HG03520 (cell line): ENCODE results near the gene NSD1.
"Not testable (repeated sequence)": the region's sequence is repeated elsewhere in the genome, so short reads cannot be mapped to it uniquely, and the experiment has no call there.

Experiments
- ATAC-seq: cut with Tn5 transposase; IDR thresholded peaks from one replicate; pipeline ENCODE4 v1.9.1; 2021; ENCODE audit warnings: mild to moderate bottlenecking, moderate library complexity; ENCODE audit not compliant: unreplicated experiment

NSD1 gene

DNA sequence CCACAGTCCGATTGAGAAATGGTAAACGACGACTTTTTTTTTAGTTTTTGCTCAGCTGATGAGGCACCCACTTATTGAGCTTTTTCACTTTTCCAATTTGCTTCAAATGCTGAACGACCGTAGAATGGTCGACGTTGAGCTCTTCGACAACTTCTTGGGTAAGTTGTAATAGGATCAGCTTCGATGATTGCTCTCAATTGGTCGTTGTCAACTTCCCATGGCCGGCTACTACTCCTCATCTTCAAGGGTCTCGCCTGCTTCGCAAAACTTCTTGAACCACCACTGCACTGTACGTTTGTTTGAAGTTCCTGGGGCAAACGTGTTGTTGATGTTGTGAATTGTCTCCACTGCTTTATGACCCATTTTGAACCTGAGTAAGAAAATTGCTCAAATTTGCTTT lies 35.7 kb downstream of the NSD1 start:
- no peak for ATAC-seq

DNA sequence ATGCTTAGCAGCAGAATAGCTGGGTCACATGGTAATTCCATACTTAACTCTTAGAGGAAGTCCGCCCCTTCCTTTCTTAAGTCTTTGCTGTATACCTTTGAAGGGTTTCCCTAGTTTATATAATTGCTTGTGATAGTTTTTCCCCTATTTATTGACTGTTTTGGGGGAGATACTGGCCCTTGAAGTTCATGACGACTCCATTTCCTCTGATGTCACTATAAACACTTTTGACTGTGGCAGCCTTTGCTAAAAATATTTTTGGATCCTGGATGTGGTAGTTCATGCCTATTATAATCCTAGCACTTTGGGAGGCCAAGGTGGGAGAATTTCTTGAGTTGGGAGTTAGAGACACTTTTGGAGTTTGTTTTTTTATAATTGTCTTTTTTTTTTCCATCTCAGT lies 38.4 kb downstream of the NSD1 start:
- ATAC-seq = no peak

DNA sequence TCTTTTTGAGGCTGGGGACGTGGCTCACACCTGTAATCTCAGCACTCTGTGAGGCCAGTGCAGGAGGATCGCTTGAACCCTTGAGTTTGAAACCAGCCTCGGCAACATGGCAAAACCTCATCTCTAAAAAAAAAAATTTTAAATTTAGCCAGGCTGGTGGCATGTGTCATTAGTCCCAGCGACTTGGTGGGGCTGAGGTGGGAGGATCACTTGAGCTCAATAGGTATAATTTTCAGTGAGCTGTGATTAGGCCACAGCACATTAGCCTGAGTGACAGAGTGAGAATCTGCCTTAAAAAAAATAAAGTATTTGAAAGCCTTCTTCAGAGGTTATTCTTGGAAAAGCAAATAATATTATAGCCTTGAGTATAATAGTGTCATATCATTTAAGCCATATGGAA lies 41.8 kb downstream of the NSD1 start:
- no peak for ATAC-seq

DNA sequence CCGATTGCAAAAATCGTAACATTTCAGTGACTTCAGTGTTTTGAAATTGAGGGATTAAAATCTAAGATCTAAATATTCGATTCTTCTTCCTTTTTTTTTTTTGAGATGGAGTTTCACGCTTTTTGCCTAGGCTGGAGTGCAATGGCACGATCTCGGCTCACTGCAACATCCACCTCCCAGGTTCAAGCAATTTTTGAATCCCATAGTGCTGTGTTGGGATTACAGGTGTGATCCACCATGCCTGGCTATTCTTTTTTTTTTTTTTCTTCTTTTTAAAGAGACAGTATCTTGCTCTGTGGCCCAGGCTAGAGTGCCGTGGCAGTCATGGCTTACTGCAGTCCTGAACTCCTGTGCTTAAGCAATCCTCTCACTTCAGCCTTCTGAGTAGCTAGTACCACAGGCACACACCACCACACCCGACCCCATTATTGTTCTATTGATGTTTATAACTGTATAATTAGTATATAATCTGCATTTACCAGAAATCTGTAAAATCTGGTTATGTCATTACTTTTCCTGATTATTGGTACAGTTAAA lies 42.7 kb downstream of the NSD1 start:
- ATAC-seq = no peak

DNA sequence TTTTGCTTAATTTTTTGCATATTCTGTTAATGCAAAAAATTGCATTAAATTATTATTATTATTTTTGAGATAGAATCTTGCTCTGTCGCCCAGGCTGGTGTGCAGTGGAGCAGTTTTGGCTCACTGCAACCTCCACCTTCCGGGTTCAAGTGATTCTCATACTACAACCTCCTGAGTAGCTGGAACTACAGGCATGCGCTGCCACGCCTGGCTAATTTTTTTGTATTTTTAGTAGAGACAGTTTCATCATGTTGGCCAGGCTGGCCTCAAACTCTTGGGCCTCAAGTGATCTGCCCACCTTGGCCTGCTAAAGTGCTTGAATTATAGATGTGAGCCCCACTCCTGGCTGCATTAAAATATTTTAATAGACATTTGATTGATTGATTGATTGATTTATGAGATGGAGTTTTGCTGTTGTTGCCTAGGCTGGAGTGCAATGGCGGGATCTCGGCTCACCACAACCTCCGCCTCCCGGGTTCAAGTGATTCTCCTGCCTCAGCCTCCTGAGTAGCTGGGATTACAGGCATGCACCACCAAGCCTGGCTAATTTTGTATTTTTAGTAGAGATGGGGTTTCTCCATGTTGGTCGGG lies 44.4 kb downstream of the NSD1 start:
- not testable (repeated sequence) for ATAC-seq

DNA sequence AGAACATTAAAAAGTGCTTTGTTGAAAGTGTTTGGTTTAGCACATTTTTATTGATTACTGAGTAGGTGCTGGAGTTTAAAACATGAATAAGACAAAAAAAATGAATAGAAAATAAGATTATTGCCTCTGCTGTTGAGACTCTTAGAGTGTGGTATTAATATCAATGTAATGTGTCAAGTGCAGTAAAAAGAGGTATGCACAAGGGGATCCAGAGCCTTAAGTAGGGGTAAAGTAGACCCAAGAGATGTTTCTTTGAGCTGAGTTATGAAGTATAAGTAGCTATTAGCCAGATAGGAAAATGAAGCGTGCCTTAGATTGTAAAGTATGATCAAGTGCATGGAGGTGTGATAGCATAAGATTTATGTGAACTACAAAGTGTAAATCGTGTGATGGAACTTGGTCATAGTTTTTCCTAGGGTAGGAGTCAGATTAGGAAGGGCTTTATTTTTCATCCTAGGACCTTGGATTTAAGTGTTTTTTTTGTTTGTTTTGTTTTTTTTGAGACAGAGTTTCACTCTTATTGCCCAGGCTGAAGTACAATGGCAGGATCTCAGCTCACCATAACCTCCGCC lies 45.2 kb downstream of the NSD1 start:
- ATAC-seq = no peak

DNA sequence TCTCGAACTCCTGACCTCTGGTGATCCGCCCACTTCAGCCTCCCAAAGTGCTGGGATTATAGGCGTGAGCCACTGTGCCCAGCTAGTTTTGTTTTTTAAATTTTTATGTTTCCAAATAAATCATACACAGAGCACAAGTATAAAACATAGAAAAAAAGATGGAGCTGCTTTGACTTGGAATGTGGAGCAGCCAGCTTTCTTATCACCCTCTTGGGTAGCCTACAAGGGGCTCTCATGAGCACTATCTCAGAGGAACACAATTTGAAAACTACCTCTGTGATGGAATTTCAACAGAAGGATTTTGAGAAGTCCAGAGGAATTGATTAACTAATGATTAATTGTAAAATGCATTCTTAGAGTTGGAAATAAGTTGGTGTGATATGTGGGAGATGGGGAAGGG lies 45.9 kb downstream of the NSD1 start:
- ATAC-seq = no peak

DNA sequence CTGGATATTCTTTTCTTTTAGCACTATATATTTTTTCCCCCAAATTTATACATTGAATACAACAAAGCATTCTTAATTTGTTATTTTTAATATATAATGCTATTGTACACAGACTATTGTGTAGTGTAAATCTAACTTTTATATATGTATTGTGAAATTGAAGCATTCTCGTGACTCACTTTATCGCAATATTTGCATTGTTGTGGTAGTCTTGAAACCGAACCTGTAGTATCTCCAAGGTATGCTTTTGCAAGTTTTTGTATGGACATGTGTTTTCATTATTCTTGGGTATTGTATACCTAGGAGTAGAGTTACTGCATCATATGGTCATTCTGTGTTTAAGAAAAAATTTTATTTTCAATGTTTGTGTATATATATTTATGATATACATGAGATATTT lies 49.6 kb downstream of the NSD1 start:
- no peak for ATAC-seq

DNA sequence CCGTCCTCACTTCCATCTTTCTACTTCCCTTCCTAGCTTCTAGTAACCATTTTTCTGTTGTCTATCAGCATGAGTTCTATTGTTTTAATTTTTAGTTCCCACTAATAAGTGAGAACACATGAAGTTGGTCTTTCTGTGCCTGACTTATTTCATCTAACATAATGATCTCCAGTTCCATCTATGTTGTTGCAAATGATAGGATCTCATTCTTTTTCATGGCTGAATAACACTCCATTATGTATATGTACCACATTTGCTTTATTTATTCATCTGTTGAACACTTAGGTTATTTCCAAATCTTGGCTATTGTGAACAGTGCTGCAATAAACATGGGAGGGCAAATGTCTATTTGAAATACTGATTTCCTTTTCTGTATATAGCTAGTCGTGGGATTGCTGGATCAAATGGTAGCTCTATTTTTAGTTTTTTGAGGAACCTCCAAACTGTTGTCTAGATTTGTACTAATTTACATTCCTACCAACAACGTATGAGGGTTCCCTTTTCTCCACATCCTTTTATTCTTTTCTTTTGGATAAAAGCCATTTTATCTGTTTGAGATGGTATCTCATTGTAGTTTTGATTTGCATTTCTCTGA lies 50.3 kb downstream of the NSD1 start:
- ATAC-seq = no peak

DNA sequence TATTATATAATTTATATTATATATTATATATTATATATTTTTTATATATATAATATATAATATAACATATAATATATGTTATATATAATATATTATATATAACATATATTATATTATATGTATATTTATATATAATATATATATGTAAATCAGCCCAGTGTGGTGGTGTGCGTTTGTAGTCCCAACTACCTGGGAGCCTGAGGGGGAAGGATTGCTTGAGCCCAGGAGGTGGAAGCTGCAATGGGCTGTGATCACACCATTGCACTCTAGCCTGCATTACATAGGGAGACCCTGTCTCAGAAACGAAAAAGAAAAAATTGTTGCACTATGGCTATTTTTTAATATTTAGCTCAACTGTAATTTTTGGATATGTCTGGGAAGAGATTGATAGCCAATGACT lies 52.4 kb downstream of the NSD1 start:
- ATAC-seq = no peak

DNA sequence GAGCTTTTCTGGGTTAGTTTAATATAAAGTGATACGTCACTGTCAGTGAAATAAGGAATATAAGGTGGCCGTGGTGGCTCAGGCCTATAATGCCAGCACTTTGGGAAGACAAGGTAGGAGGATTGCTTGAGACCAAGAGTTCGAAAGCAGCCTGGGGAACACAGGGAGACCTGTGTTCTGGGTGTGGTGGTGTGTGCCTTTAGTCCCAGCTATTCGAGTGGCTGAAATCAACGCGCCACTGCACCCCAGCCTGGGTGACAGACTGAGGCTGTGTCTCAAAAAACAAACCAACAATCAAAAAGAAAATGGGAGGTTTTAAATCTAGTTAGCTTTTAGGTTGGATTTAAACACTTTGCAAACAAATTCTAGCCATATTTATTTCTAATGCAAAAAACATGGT lies 53.1 kb downstream of the NSD1 start:
- no peak for ATAC-seq

DNA sequence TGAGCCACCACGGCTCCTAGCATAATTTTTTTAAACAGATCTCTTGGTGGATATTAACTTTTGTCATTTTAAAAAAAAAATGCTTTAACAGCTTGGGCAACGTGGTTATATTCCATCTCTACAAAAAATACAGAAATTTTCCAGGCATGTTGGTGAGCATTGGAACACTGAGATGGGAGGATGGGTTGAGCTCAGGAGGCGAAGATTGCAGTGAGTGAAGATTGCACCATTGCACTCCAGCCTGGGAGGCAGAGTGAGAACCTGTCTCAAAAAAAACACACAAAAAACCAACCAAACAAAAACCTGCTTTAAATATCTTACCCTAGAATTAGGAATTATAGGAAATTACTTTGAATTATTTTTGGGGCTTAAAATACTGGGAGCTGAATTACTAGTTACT lies 55.2 kb downstream of the NSD1 start:
- no peak for ATAC-seq

DNA sequence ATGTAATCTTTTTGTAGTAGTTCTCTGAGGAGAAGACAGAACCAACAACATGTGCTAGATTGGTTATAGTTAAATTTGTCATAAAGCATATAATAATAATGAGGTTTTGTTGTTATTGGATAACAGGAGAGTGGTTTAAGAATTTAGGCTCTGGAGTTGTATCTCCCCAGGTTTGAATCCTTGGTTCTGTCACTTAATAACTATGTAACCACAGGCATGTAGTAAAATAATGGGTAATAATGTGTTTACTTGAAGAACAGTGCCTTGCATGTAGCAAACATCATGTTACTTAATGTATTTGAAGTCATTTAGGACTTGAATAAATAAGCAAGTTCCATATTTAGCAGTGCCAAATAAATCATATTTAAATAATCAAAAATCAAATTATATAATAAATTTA lies 55.8 kb downstream of the NSD1 start:
- no peak for ATAC-seq

DNA sequence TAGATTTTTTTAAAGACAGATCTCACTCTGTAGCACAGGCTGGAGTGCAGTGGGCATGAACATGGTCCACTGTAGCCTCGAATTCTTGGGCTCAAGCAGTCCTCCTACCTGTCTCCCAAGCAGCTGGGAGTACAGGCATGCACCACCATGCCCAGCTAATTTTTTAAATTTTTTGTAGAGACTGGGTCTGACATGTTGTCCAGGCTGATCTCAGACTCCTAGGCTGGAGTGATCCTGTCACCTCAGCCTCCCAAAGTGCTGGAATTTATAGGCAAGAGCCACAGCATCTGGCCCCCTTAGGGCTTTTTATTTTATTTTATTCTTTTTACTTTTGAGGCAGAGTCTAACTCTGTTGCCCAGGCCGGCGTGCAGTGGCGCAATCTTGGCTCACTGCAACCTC lies 56.4 kb downstream of the NSD1 start:
- ATAC-seq = no peak

DNA sequence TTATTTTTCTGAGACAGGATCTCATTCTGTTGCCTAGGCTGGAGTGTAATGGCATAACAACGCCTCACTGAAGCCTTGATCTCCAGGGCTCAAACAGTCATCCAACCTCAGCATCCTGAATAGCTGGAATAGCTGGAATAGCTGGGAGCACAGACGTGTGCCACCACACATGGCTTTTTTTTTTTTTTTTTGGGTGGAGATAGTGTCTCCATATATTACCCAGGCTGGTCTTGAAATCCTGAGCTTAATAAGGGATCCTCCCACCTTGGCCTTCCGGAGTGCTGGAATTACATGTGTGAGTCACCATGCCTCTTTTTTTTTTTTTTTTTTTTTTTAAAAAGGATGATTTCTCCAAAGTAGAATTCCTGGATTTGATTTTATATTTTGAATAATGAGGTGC lies 60.7 kb downstream of the NSD1 start:
- no peak for ATAC-seq

DNA sequence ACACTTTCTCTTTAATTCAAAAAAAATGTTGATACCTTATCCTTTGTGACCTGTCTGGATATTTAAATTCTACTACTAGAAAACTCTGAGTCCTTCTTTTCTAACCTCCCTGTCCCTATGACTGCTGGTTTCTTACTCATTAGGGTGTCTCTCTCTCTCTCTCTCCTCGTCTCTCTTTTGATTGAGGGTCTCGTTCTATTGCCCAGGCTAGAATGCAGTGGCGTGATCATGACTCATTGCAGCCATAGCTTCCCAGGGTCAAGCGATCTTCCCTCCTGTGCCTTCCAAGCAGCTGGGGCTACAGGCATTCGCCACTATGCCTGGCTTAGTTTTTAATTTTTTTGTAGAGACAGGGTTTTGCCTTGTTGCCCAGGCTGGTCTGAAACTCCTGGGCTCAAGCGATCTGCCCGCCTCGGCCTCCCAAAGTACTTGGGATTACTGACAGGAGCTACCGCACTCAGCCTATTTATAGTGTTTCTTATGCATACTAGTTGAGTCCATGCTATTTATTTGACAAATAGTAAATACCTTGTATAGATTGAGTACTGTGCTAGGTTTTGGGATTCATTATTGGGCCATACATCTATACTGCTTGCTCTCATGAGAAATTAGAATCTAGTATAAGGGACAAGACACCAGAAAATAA lies 61.9 kb downstream of the NSD1 start:
- no peak for ATAC-seq

DNA sequence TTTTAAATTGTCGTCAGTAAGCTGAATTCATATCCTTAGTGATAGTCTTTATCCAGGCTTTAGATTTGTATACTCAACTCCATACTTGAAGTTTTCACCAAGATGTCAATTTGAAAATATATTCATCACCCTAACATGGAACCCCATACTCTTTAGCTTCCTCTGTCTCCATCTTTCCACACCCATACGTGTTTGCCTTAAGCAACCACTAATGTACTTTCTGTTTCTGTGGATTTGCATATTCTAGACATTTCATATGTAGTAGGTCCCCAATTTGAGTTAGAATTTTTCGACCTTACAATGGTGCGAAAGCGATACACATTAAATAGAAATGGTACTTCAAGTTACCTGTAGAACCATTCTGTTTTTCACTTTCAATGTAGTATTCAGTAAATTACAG lies 65.2 kb downstream of the NSD1 start:
- ATAC-seq = no peak

DNA sequence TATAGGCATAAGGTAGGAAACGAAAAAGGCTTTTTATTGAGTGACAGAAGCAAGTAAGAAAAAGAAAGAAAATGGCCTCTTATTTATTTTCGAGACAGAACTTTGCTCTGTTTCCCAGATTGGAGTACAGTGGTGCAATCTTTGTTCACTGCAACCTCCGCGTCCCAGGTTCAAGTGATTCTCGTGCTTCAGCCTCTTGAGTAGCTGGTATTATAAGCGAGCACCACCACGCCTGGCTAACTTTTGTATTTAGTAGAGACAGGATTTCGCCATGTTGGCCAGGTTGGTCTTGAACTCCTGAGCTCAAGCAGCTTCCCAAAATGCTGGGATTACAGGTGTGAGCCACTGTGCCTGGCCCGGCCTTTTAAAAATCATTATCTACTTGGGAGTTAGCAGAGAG lies 70.7 kb downstream of the NSD1 start:
- ATAC-seq = no peak

DNA sequence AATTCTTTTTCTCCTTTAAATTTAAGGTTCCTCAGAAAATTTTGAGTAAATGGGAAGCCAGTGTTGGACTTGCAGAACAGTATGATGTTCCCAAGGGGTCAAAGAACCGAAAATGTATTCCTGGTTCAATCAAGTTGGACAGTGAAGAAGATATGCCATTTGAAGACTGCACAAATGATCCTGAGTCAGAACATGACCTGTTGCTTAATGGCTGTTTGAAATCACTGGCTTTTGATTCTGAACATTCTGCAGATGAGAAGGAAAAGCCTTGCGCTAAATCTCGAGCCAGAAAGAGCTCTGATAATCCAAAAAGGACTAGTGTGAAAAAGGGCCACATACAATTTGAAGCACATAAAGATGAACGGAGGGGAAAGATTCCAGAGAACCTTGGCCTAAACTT lies 76.0 kb downstream of the NSD1 start:
- ATAC-seq = no peak

DNA sequence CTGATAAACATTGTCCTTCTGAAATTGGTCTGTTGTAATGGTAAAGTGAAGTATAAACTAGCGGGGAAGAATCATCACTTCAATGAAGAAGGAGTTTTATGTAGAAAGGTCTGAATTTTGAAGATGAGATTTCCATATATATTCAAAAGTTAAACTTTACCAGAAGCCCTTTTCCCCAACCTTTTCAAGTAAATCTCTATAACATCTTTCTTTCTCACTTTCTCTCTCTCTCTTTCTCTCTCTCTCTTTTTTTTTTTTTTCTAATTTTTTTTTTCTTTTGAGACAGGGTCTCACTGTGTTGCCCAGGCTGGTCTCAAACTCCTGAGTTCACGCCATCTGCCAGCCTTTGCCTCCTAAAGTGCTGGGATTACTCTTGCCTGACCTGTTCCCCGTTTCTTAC lies 78.7 kb downstream of the NSD1 start:
- no peak for ATAC-seq

DNA sequence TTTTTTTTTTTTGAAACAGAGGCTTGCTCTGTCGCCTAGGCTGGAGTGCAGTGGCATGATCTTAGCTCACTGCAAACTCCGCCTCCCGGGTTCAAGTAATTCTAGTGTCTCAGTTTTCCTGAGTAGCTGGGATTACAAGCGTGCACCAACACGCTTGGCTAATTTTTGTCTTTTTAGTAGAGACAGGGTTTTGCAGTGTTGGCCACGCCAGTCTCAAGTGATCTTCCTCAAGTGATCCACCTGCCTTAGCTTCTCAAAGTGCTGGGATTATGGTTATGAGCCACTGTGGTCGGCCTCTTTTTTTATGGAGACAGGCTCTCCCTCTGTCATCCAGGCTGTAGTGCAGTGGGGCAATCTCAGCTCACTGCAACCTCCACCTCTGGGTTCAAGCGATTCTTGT lies 87.0 kb downstream of the NSD1 start:
- ATAC-seq = no peak

DNA sequence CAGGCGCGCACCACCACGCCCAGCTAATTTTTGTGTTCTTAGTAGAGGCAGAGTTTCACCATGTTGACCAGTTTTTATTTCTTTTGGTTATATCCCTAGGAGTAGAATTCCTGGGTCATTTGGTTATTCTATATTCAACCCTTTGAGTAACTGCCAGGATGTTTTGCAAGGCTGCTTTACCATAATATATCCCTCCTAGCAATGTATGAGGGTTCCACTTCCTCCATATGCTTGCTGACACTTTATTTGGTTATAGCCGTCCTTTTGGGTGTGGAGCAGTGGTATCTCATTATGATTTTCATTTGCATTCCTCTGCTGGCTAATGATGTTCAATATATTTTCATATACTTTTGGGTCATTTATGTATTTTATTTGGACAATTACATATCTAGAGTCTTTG lies 88.7 kb downstream of the NSD1 start:
- ATAC-seq = no peak
